Thyroid gland (tissue), 4 donors: Measurements from ENCODE around the gene ZP1. TPM values are rescaled to one million over a fixed set of nuclear protein-coding genes. Genes with fewer than 3 reads are reported as not detected.

Experiments used
- DNase-seq, 2 donors: peaks; one replicate each; pipeline ENCODE4 v3.0.0-alpha.2; 2019
- H3K27ac ChIP-seq, 3 donors: fragments of 200-600 bp; sonication (generic); 1 replicate in 2 of 3; 2 replicates in 1 of 3; pipeline ENCODE4 v1.5.1; 2016 to 2019; ENCODE audit warnings: mild to moderate bottlenecking in 1 of 3, moderate library complexity in 1 of 3
- H3K27me3 ChIP-seq: fragments of 200-600 bp; sonication (generic); one replicate; pipeline ENCODE4 v1.5.1; 2019
- H3K36me3 ChIP-seq, 2 donors: fragments of 200-600 bp; sonication (generic); one replicate each; pipeline ENCODE4 v1.5.1; 2016 to 2019
- H3K4me1 ChIP-seq, 2 donors: fragments of 200-600 bp; sonication (generic); one replicate each; pipeline ENCODE4 v1.5.1; 2017 to 2019
- H3K4me3 ChIP-seq, 3 donors: fragments of 200-600 bp; sonication (generic); replicated peaks in 1 of 3; 1 replicate in 2 of 3; 2 replicates in 1 of 3; pipeline ENCODE4 v1.5.1; 2016; ENCODE audit warnings: mild to moderate bottlenecking in 1 of 3
- H3K9me3 ChIP-seq: fragments of 200-600 bp; sonication (generic); one replicate; pipeline ENCODE4 v1.5.1; 2017
- POLR2A ChIP-seq, 2 donors: fragments of 450-650 bp; IDR thresholded peaks; one replicate each; pipeline ENCODE4 v1.6.1; 2017; ENCODE audit warnings: antibody characterized with exemption in 2 of 2, mild to moderate bottlenecking in 2 of 2, moderate library complexity in 1 of 2
- WGBS, 2 donors: methylation state at CpG; one replicate each; pipeline ENCODE4 v1.1.5; 2017; 5-methylcytosine and 5-hydroxymethylcytosine counted together
- intact Hi-C: fragments of 100-400 bp; cut with DNase I; formaldehyde crosslinking; loops from one replicate; pipeline ENCODE4 v1.15.1; 2023
- total RNA-seq, 4 donors: library from RNA; depleted of rRNA; stranded (reverse); fragments of >200 nt; gene quantifications; one replicate each; pipeline ENCODE4 v1.2.3, GENCODE V29; 2016
- TF ChIP-seq, protein P1 (sequence below), 6 experiments: fragments of 200-600 bp in 3 of 6; fragments of 450-650 bp in 3 of 6; sonication (generic) in 3 of 6; IDR thresholded peaks; one replicate each; pipeline ENCODE4 v1.5.1; 2016 to 2019; ENCODE audit warnings: antibody characterized with exemption in 6 of 6, mild to moderate bottlenecking in 2 of 6, inconsistent platforms in 1 of 6, moderate library complexity in 1 of 6

Gene ZP1
- total RNA-seq, 4 donors from 2014 or later = not detected

DNA sequence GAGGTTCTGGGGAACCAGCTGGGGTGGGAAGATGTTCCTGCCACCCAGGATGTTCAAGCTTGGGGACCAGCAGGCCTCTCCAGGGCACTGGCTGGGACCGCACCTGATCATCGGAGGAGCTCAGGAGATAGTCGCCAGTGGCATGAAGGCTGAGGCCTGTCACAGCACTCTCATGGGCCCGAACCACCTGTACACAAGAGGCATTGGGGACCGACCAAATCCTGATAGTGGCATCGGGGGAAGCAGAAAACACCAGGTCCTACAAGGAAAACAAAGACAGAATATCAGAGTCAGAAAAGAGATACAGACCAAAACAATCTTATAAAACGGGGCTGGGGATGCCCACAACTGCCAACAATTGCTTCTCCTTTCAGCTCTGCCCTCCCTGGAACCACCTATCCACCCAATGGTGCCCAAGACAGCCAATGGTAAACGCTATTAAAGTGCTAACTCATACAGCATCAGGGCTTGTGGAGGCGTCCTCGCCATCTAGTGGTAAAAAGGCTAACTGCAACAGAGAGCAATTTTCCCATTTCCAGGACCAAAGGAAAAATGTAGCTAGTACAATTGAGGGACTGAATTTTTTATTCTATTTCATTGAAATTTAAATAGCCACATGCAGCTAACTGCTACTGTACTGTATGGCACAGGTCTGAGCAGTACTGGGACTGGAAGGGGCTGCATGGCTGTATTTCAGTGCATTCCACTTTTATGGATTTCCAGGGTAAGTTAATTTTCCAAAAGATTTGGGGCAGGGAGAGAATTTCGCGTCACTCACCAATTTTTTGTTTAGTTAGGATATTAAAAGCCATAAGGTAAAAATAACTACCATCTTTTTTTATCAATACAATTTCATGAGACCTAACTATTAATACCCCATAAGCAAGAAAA, 31.9 kb downstream of the ZP1 start:
- WGBS, 2 donors = 61% methylated on average over 11 to 12 of the region's 12 CpGs
- H3K4me3 ChIP-seq = no peak overlapping the region
- no peak overlapping the region for H3K27ac ChIP-seq
- H3K27me3 ChIP-seq = no peaks in the 10 kb centered on the region
- TF ChIP-seq, protein P1, sequence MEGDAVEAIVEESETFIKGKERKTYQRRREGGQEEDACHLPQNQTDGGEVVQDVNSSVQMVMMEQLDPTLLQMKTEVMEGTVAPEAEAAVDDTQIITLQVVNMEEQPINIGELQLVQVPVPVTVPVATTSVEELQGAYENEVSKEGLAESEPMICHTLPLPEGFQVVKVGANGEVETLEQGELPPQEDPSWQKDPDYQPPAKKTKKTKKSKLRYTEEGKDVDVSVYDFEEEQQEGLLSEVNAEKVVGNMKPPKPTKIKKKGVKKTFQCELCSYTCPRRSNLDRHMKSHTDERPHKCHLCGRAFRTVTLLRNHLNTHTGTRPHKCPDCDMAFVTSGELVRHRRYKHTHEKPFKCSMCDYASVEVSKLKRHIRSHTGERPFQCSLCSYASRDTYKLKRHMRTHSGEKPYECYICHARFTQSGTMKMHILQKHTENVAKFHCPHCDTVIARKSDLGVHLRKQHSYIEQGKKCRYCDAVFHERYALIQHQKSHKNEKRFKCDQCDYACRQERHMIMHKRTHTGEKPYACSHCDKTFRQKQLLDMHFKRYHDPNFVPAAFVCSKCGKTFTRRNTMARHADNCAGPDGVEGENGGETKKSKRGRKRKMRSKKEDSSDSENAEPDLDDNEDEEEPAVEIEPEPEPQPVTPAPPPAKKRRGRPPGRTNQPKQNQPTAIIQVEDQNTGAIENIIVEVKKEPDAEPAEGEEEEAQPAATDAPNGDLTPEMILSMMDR (IDR thresholded peaks at IDR 0.05) = peak; percentile 79 to 94 (median 87)
- TF ChIP-seq POLR2A (IDR thresholded peaks at IDR 0.05) = no peak
- H3K9me3 ChIP-seq = no peaks in the 10 kb centered on the region
- peaks cover 0 to 6% of the 10 kb centered on the region in 2 donors for H3K4me1 ChIP-seq
- intact Hi-C loops = loop anchor here (5.0 kb wide), 1 partner anchor 72 kb away; no protein-coding TSS in a partner anchor
- DNase-seq = peak; percentile 24
- peaks cover 76 to 85% of the 10 kb centered on the region in 2 donors for H3K36me3 ChIP-seq

DNA sequence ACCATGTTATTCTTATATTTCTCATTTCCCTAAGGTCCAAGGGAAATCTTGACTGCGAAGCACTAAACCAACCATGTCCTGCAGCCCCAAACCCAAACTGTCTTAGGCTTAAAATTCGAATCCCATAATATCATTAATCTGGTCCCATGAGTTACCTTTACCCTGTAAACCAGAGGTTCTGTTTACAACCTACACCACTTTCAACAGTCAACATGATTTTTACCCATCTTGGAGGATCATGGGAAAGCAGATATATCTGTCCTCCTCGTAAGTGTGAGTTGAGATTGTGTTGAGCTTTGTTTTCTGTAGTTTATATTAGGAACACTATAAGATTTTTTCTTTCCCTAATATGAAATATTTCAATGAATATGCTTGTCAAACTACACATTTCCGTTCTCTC, 32.6 kb downstream of the ZP1 start:
- H3K36me3 ChIP-seq = peaks cover 69 to 79% of the 10 kb centered on the region in 2 donors
- TF ChIP-seq, protein P1 (IDR thresholded peaks at IDR 0.05) = no peak
- no peak for TF ChIP-seq POLR2A (IDR thresholded peaks at IDR 0.05)
- WGBS, 2 donors = 83 to 87% methylated on average over 4 of the region's 4 CpGs

DNA sequence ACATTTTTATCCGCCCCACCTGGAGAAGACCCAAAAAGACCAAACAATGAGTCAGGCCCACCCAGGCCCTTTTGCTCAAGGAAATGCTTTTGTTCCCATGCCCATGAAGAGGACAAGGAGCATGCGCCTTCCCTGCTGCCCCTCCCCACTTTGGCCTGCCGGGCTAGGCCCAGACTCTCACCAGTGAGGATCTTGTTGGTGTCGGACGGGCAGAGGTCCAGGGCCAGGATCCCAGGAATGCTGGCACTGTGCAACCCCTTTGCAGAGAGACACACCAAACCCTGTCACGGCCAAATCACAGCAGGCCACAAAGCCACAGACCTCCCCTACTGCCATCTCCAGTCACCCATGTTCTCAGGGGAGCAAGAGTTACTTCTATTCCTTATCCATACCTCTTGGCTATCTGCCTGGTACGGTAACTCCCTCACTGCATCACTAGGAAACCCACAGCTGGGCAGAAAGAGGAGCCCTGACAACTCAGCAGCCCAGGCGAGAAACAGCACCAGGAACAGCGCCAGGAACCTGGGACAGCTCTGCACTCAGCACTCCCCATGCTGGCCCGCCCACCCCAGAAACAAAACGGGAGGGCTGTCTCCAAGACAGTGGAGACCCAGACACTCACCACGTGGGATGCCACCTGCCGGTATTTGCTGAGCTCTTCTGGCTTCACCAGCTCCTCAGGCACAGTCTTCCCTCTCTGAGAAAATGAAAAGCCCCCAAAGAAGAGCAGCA, 33.5 kb downstream of the ZP1 start:
- DNase-seq = no peak
- intact Hi-C loops = no loop called here
- H3K4me1 ChIP-seq = peaks cover 14 to 21% of the 10 kb centered on the region in 2 donors
- 85 to 89% methylated on average over 13 of the region's 13 CpGs for WGBS, 2 donors
- H3K27ac ChIP-seq = no peak overlapping the region
- H3K9me3 ChIP-seq = no peaks in the 10 kb centered on the region
- no peak overlapping the region for H3K4me3 ChIP-seq
- peaks cover 61 to 70% of the 10 kb centered on the region in 2 donors for H3K36me3 ChIP-seq
- TF ChIP-seq POLR2A (IDR thresholded peaks at IDR 0.05) = no peak
- TF ChIP-seq, protein P1 (IDR thresholded peaks at IDR 0.05) = no peak
- H3K27me3 ChIP-seq = no peaks in the 10 kb centered on the region

More for the DNA sequence above, 32.6 kb downstream of the ZP1 start:
- Histone ChIP-seq H3K4me1 (peaks cover 6 to 13% of the 10 kb centered on the region in 2 donors), H3K27ac (no peak overlapping the region), H3K9me3 (no peaks in the 10 kb centered on the region), H3K4me3 (no peak overlapping the region), H3K27me3 (no peaks in the 10 kb centered on the region)
- no peak for DNase-seq
- intact Hi-C loops = loop anchor here (5.0 kb wide), 1 partner anchor 73 kb away; no protein-coding TSS in a partner anchor

DNA sequence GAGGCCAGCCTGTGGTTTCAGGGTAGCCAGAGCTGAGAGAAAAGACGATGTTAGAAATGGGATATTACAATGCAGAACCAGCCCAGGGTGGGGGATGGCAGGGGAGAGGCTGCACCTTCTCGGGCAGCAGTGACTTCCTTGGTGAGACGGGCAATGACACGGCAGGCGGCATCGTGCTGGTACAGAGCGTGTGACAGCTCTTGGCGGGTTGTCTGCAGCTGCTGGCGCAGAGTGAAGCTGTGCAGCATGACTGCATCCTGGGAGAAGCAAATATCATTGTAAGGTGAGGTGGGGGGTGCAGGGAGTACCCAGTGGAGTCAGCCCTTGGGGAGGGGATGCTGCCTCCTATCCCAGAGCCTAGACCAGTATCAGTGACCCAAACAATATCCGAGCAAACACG, 35.3 kb downstream of the ZP1 start:
- H3K9me3 ChIP-seq = no peaks in the 10 kb centered on the region
- no peak overlapping the region for H3K27ac ChIP-seq
- 92 to 93% methylated on average over 10 to 11 of the region's 11 CpGs for WGBS, 2 donors
- peaks cover 43 to 53% of the 10 kb centered on the region in 2 donors for H3K36me3 ChIP-seq
- DNase-seq = no peak
- no peak overlapping the region for H3K4me3 ChIP-seq
- TF ChIP-seq, protein P1 (IDR thresholded peaks at IDR 0.05) = no peak
- no peak for TF ChIP-seq POLR2A (IDR thresholded peaks at IDR 0.05)
- H3K27me3 ChIP-seq = no peaks in the 10 kb centered on the region
- H3K4me1 ChIP-seq = peaks cover 15 to 21% of the 10 kb centered on the region in 2 donors
- intact Hi-C loops = no loop called here
